OCI-LY7 (cell line): Measurements from ENCODE around the gene DPT. TPM values are rescaled to one million over a fixed set of nuclear protein-coding genes. Genes with fewer than 3 reads are reported as not detected.

Source experiments
- BruUV-seq: library from RNA; stranded (reverse); fragments of 400-500 nt; replicated peaks from 2 replicates; lab custom pipeline; 2021; lab: Mats Ljungman, UMichigan
- CTCF ChIA-PET: fragments of 300-600 bp; sonication (Branson Sonifier 250); formaldehyde crosslinking; loops from one replicate; lab custom pipeline; 2022; ENCODE audit warnings: antibody characterized with exemption; ENCODE audit not compliant: unreplicated experiment; lab: Charles Lee
- POLR2A ChIA-PET: fragments of 300-600 bp; sonication (Branson Sonifier 250); formaldehyde crosslinking; loops from one replicate; lab custom pipeline; 2022; ENCODE audit warnings: antibody characterized with exemption; lab: Charles Lee
- DNase-seq: peaks from one replicate; pipeline ENCODE4 v3.0.0-alpha.2; 2015; ENCODE audit warnings: low spot score
- H2AFZ ChIP-seq: fragments of 200-600 bp; sonication (generic), shearing (Covaris generic); 2 replicates; pipeline ENCODE4 v1.6.1; 2014; ENCODE audit warnings: mild to moderate bottlenecking, antibody characterized with exemption, low read length, moderate library complexity
- H3K27ac ChIP-seq: fragments of 200-600 bp; sonication (generic); 2 replicates; pipeline ENCODE4 v1.5.1; 2014; ENCODE audit warnings: mixed run types, low read depth, mild to moderate bottlenecking, moderate library complexity, low read length, inconsistent platforms; ENCODE audit not compliant: poor library complexity, severe bottlenecking
- H3K36me3 ChIP-seq: fragments of 200-600 bp; sonication (generic); 2 replicates; pipeline ENCODE4 v1.6.1; 2014; ENCODE audit warnings: mild to moderate bottlenecking, antibody characterized with exemption, low read length, moderate library complexity, mixed read lengths; ENCODE audit not compliant: insufficient read depth
- H3K4me1 ChIP-seq: fragments of 200-600 bp; sonication (generic); 2 replicates; pipeline ENCODE4 v1.5.1; 2014; ENCODE audit warnings: mild to moderate bottlenecking, low read length; ENCODE audit not compliant: insufficient read depth, poor library complexity, severe bottlenecking
- H3K4me2 ChIP-seq: fragments of 200-600 bp; sonication (generic); 2 replicates; pipeline ENCODE4 v1.6.1; 2014; ENCODE audit warnings: mild to moderate bottlenecking, low read length
- H3K4me3 ChIP-seq: fragments of 200-600 bp; sonication (generic); 2 replicates; pipeline ENCODE4 v1.5.1; 2014; ENCODE audit warnings: mild to moderate bottlenecking, low read depth, low read length; ENCODE audit not compliant: poor library complexity, severe bottlenecking
- H3K79me2 ChIP-seq: fragments of 200-600 bp; sonication (generic); 2 replicates; pipeline ENCODE4 v1.6.1; 2016; ENCODE audit warnings: low read depth, mild to moderate bottlenecking, low read length, moderate library complexity, mixed read lengths; ENCODE audit not compliant: insufficient read depth
- H3K9me2 ChIP-seq: fragments of 200-600 bp; sonication (generic); 2 replicates; pipeline ENCODE4 v1.6.1; 2016; ENCODE audit warnings: mild to moderate bottlenecking, low read length, mixed read lengths; ENCODE audit not compliant: insufficient read depth
- H3K9me3 ChIP-seq: fragments of 200-600 bp; sonication (generic); 2 replicates; pipeline ENCODE4 v1.6.1; 2014; ENCODE audit warnings: mild to moderate bottlenecking, mixed run types, low read length, mixed read lengths
- H4K20me1 ChIP-seq: fragments of 200-600 bp; sonication (generic); 2 replicates; pipeline ENCODE4 v1.6.1; 2014; ENCODE audit warnings: mild to moderate bottlenecking, antibody characterized with exemption, low read length, moderate library complexity, mixed read lengths; ENCODE audit not compliant: insufficient read depth
- CTCF ChIP-seq: fragments of 200-600 bp; sonication (generic); conservative IDR thresholded peaks from 2 replicates; pipeline ENCODE4 v1.5.1; 2014; ENCODE audit warnings: mild to moderate bottlenecking, antibody characterized with exemption, low read length, moderate library complexity, mixed read lengths
- EZH2phosphoT487 ChIP-seq: fragments of 200-600 bp; sonication (generic); IDR thresholded peaks from 2 replicates; pipeline ENCODE4 v1.6.1; 2018; ENCODE audit warnings: low read depth, borderline replicate concordance, mild to moderate bottlenecking, mixed run types, antibody characterized with exemption, low read length, moderate library complexity, mixed read lengths
- intact Hi-C: fragments of 100-400 bp; cut with micrococcal nuclease; formaldehyde crosslinking; loops from one replicate; pipeline ENCODE4 v1.10.0; 2022; ENCODE audit not compliant: unreplicated experiment
- total RNA-seq, 2 experiments: library from RNA; depleted of rRNA in 1 of 2; stranded (reverse); fragments of >200 nt in 1 of 2; shearing (Covaris generic) in 1 of 2; gene quantifications; 2 replicates each; pipeline ENCODE4 v1.2.3, GENCODE V29; 2014 to 2022

The DPT gene
- total RNA-seq, 2 experiments from 2014 or later, result not detected

- Histone ChIP-seq H3K4me1 (no peaks in the 10 kb centered on the region), H3K9me2 (no peaks in the 10 kb centered on the region), H3K4me3 (no peak overlapping the region), H3K27ac (no peak overlapping the region), H2AFZ (no peak overlapping the region), H3K79me2 (no peaks in the 10 kb centered on the region), H3K4me2 (no peak overlapping the region), H3K9me3 (no peaks in the 10 kb centered on the region), H3K36me3 (no peaks in the 10 kb centered on the region), H4K20me1 (no peaks in the 10 kb centered on the region)
- intact Hi-C loops, result no loop called here
- TF ChIP-seq CTCF, result no peak
- no peak for TF ChIP-seq EZH2phosphoT487
- BruUV-seq, result no TSS peak
- ChIA-PET POLR2A (no interaction called here), CTCF (no interaction called here)
- DNase-seq, result no peak
These were observed 7.0 kb upstream of the DPT start for GRCh38 chr1:168735974-168736373.

- no peak overlapping the region for H3K27ac ChIP-seq
- no peaks in the 10 kb centered on the region for H3K4me1 ChIP-seq
- no peak overlapping the region for H2AFZ ChIP-seq
- no peak for TF ChIP-seq CTCF
- TF ChIP-seq EZH2phosphoT487, result no peak
- BruUV-seq, result no TSS peak
- H3K4me2 ChIP-seq, result no peak overlapping the region
- H3K4me3 ChIP-seq, result no peak overlapping the region
- no peaks in the 10 kb centered on the region for H4K20me1 ChIP-seq
- H3K79me2 ChIP-seq, result no peaks in the 10 kb centered on the region
- no peaks in the 10 kb centered on the region for H3K36me3 ChIP-seq
- ChIA-PET CTCF (no interaction called here), POLR2A (no interaction called here)
- no peaks in the 10 kb centered on the region for H3K9me2 ChIP-seq
- intact Hi-C loops, result no loop called here
- no peak for DNase-seq
- H3K9me3 ChIP-seq, result no peaks in the 10 kb centered on the region
These were observed 5.9 kb upstream of the DPT start for GRCh38 chr1:168734946-168735345.

- Histone ChIP-seq H3K4me2 (no peak overlapping the region), H3K4me1 (no peaks in the 10 kb centered on the region), H2AFZ (no peak overlapping the region), H3K9me2 (no peaks in the 10 kb centered on the region), H3K9me3 (no peaks in the 10 kb centered on the region), H4K20me1 (no peaks in the 10 kb centered on the region), H3K79me2 (no peaks in the 10 kb centered on the region), H3K4me3 (no peak overlapping the region), H3K36me3 (no peaks in the 10 kb centered on the region), H3K27ac (no peak overlapping the region)
- BruUV-seq, result no TSS peak
- POLR2A ChIA-PET, result no interaction called here
- CTCF ChIA-PET, result no interaction called here
- no peak for DNase-seq
- intact Hi-C loops, result no loop called here
- no peak for TF ChIP-seq EZH2phosphoT487
- no peak for TF ChIP-seq CTCF
These were observed 5.3 kb upstream of the DPT start for GRCh38 chr1:168734271-168734670.
